HEK293 (cell line): Measurements from ENCODE around the gene UBIAD1.
"Not testable (repeated sequence)": the region's sequence is repeated elsewhere in the genome, so short reads cannot be mapped to it uniquely, and the experiment has no call there.

Experiments used
- GLIS2 ChIP-seq: fragments of 450-650 bp; formaldehyde crosslinking; IDR thresholded peaks from 2 replicates; pipeline ENCODE4 v1.5.1; 2016; ENCODE audit warnings: missing biosample characterization, missing genetic modification characterization
- TSHZ1 ChIP-seq: fragments of 450-650 bp; formaldehyde crosslinking; IDR thresholded peaks from 2 replicates; pipeline ENCODE4 v1.5.1; 2016; ENCODE audit warnings: missing biosample characterization, missing genetic modification characterization, borderline replicate concordance
- ZFP3 ChIP-seq: fragments of 450-650 bp; formaldehyde crosslinking; IDR thresholded peaks from 2 replicates; pipeline ENCODE4 v1.5.1; 2016; ENCODE audit warnings: low read depth, missing biosample characterization, missing genetic modification characterization
- ZNF140 ChIP-seq: fragments of 450-650 bp; formaldehyde crosslinking; IDR thresholded peaks from 2 replicates; pipeline ENCODE4 v1.5.1; 2016; ENCODE audit warnings: missing biosample characterization, missing genetic modification characterization
- ZNF416 ChIP-seq: fragments of 450-650 bp; formaldehyde crosslinking; IDR thresholded peaks from 2 replicates; pipeline ENCODE4 v1.5.1; 2016; ENCODE audit warnings: missing biosample characterization, missing genetic modification characterization
- ZNF548 ChIP-seq: fragments of 450-650 bp; formaldehyde crosslinking; IDR thresholded peaks from 2 replicates; pipeline ENCODE4 v1.5.1; 2016; ENCODE audit warnings: missing biosample characterization, missing genetic modification characterization
- ZNF580 ChIP-seq: fragments of 450-650 bp; formaldehyde crosslinking; IDR thresholded peaks from 2 replicates; pipeline ENCODE4 v1.5.1; 2016; ENCODE audit warnings: missing biosample characterization, missing genetic modification characterization
- ZNF629 ChIP-seq: fragments of 450-650 bp; formaldehyde crosslinking; IDR thresholded peaks from 2 replicates; pipeline ENCODE4 v1.5.1; 2017; ENCODE audit warnings: missing biosample characterization, missing genetic modification characterization
- TF ChIP-seq, protein P1 (sequence below): fragments of 450-650 bp; formaldehyde crosslinking; IDR thresholded peaks from 2 replicates; pipeline ENCODE4 v1.5.1; 2016; ENCODE audit warnings: missing biosample characterization, missing genetic modification characterization
- TF ChIP-seq, protein P2 (sequence below): fragments of 450-650 bp; formaldehyde crosslinking; IDR thresholded peaks from 2 replicates; pipeline ENCODE4 v1.5.1; 2016; ENCODE audit warnings: missing biosample characterization, missing genetic modification characterization
- TF ChIP-seq, protein P3 (sequence below): sonication (generic); formaldehyde crosslinking; IDR thresholded peaks from 2 replicates; pipeline ENCODE4 v1.8.1; 2022; ENCODE audit warnings: mild to moderate bottlenecking, moderate library complexity, missing genetic modification reagents
- TF ChIP-seq, protein P4 (sequence below): fragments of 450-650 bp; formaldehyde crosslinking; IDR thresholded peaks from 2 replicates; pipeline ENCODE4 v1.5.1; 2016; ENCODE audit warnings: missing biosample characterization, missing genetic modification characterization

DNA sequence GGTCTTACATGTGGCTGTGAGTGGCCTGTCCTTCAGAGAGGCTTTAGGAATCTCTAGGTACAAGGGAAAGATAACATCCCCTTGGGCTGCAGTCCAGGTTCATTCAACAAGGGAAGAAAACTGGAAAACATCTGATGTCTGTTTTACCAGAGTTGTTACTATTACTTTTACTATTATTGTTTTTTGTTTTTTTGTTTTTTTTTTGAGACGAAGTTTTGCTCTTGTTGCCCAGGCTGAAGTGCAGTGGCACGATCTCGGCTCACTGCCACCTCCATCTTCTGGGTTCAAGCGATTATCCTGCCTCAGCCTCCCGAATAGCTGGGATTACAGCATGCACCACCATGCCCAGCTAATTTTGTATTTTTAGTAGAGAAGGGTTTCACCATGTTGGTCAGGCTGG is 24.8 kb downstream of the UBIAD1 start:
- TF ChIP-seq, protein P1, sequence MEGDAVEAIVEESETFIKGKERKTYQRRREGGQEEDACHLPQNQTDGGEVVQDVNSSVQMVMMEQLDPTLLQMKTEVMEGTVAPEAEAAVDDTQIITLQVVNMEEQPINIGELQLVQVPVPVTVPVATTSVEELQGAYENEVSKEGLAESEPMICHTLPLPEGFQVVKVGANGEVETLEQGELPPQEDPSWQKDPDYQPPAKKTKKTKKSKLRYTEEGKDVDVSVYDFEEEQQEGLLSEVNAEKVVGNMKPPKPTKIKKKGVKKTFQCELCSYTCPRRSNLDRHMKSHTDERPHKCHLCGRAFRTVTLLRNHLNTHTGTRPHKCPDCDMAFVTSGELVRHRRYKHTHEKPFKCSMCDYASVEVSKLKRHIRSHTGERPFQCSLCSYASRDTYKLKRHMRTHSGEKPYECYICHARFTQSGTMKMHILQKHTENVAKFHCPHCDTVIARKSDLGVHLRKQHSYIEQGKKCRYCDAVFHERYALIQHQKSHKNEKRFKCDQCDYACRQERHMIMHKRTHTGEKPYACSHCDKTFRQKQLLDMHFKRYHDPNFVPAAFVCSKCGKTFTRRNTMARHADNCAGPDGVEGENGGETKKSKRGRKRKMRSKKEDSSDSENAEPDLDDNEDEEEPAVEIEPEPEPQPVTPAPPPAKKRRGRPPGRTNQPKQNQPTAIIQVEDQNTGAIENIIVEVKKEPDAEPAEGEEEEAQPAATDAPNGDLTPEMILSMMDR = not testable (repeated sequence)
- TF ChIP-seq, protein P2, sequence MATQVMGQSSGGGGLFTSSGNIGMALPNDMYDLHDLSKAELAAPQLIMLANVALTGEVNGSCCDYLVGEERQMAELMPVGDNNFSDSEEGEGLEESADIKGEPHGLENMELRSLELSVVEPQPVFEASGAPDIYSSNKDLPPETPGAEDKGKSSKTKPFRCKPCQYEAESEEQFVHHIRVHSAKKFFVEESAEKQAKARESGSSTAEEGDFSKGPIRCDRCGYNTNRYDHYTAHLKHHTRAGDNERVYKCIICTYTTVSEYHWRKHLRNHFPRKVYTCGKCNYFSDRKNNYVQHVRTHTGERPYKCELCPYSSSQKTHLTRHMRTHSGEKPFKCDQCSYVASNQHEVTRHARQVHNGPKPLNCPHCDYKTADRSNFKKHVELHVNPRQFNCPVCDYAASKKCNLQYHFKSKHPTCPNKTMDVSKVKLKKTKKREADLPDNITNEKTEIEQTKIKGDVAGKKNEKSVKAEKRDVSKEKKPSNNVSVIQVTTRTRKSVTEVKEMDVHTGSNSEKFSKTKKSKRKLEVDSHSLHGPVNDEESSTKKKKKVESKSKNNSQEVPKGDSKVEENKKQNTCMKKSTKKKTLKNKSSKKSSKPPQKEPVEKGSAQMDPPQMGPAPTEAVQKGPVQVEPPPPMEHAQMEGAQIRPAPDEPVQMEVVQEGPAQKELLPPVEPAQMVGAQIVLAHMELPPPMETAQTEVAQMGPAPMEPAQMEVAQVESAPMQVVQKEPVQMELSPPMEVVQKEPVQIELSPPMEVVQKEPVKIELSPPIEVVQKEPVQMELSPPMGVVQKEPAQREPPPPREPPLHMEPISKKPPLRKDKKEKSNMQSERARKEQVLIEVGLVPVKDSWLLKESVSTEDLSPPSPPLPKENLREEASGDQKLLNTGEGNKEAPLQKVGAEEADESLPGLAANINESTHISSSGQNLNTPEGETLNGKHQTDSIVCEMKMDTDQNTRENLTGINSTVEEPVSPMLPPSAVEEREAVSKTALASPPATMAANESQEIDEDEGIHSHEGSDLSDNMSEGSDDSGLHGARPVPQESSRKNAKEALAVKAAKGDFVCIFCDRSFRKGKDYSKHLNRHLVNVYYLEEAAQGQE = not testable (repeated sequence)
- not testable (repeated sequence) for TF ChIP-seq ZNF629; ZFP3 (tag by site-specific recombination); GLIS2 (tag by site-specific recombination); ZNF580 (tag by site-specific recombination); ZNF548 (tag by site-specific recombination); ZNF416 (tag by site-specific recombination); ZNF140 (tag by site-specific recombination); TSHZ1 (tag by site-specific recombination)
- TF ChIP-seq, protein P3, sequence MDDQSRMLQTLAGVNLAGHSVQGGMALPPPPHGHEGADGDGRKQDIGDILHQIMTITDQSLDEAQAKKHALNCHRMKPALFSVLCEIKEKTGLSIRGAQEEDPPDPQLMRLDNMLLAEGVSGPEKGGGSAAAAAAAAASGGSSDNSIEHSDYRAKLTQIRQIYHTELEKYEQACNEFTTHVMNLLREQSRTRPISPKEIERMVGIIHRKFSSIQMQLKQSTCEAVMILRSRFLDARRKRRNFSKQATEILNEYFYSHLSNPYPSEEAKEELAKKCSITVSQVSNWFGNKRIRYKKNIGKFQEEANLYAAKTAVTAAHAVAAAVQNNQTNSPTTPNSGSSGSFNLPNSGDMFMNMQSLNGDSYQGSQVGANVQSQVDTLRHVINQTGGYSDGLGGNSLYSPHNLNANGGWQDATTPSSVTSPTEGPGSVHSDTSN (CRISPR knock-in tag) = not testable (repeated sequence)
- TF ChIP-seq, protein P4, sequence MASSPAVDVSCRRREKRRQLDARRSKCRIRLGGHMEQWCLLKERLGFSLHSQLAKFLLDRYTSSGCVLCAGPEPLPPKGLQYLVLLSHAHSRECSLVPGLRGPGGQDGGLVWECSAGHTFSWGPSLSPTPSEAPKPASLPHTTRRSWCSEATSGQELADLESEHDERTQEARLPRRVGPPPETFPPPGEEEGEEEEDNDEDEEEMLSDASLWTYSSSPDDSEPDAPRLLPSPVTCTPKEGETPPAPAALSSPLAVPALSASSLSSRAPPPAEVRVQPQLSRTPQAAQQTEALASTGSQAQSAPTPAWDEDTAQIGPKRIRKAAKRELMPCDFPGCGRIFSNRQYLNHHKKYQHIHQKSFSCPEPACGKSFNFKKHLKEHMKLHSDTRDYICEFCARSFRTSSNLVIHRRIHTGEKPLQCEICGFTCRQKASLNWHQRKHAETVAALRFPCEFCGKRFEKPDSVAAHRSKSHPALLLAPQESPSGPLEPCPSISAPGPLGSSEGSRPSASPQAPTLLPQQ (tag by site-specific recombination) = not testable (repeated sequence)
